Subcutaneous abdominal adipose tissue (tissue), 5 donors: Measurements from ENCODE around the gene CA12.

ENCODE experiments used
- H3K27ac ChIP-seq: one replicate; pipeline ENCODE4 v1.7.0; 2013; ENCODE audit warnings: low read depth, mild to moderate bottlenecking, inconsistent platforms, low read length, moderate library complexity
- H3K27me3 ChIP-seq, 5 donors: one replicate each; pipeline ENCODE4 v1.7.0; 2013; ENCODE audit warnings: low read length in 5 of 5, inconsistent platforms in 1 of 5; ENCODE audit not compliant: control insufficient read depth in 5 of 5, insufficient read depth in 4 of 5
- H3K36me3 ChIP-seq, 5 donors: one replicate each; pipeline ENCODE4 v1.7.0; 2013; ENCODE audit warnings: low read length in 5 of 5; ENCODE audit not compliant: control insufficient read depth in 5 of 5, insufficient read depth in 5 of 5
- H3K4me1 ChIP-seq, 5 donors: one replicate each; pipeline ENCODE4 v1.7.0; 2013; ENCODE audit warnings: low read length in 5 of 5, mild to moderate bottlenecking in 3 of 5, moderate library complexity in 1 of 5; ENCODE audit not compliant: control insufficient read depth in 5 of 5, insufficient read depth in 5 of 5
- H3K4me3 ChIP-seq, 5 donors: one replicate each; pipeline ENCODE4 v1.7.0; 2013; ENCODE audit warnings: low read length in 5 of 5, low read depth in 1 of 5
- H3K9ac ChIP-seq, 5 donors: one replicate each; pipeline ENCODE4 v1.7.0; 2013; ENCODE audit warnings: low read length in 5 of 5, mild to moderate bottlenecking in 4 of 5, moderate library complexity in 3 of 5
- H3K9me3 ChIP-seq, 5 donors: one replicate each; pipeline ENCODE4 v1.7.0; 2013; ENCODE audit warnings: low read length in 5 of 5; ENCODE audit not compliant: control insufficient read depth in 5 of 5
- donor health status: healthy.
- donor health status: healthy.
- donor health status: healthy.
- donor health status: healthy.
- donor health status: healthy.

Gene CA12

DNA sequence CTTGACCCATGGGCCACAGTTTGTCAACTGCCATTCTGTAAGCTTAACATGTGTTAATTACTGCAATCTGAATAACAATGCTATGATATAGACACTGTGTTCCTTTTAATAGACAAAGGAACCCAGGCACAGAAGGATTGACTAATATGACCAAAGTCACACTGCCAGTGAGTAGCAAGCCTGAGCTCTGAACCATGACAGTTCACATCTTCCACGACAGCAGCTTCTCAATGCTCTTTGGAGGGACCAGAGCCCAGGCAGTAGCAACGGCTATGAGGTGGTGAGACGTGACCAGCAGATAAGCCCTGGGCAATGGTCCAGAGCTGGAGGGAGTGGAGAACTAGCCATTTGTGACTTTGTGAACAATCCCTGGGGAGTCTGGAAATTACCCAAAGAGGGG lies 19.4 kb downstream of the CA12 start:
- Histone ChIP-seq H3K4me3 (no peak overlapping the region), H3K36me3 (no peaks in the 10 kb centered on the region), H3K27ac (no peak overlapping the region), H3K9me3 (no peaks in the 10 kb centered on the region), H3K9ac (no peak overlapping the region), H3K27me3 (no peaks in the 10 kb centered on the region), H3K4me1 (peaks cover 0 to 3% (median 0%) of the 10 kb centered on the region in 5 donors)

DNA sequence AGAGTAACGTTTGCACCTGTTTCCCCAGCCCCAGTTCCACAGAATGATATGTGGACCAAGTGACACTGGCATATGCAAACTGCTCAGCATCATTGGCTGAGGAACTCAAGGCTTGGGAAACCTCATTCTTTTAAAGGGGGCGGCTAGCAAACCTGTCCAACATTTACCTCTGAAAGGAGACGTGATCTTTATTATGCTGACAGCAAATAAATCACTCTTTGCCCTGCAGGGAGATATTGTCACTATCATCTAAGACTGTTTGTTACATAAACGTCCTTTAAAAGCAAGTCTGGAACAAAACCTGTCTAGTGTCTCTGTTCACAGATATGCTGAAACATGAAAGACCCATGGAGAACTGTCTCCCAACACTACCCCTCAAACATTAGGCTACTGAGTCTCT lies 21.5 kb downstream of the CA12 start:
- Histone ChIP-seq H3K4me3 (no peak overlapping the region), H3K27me3 (no peaks in the 10 kb centered on the region), H3K36me3 (no peaks in the 10 kb centered on the region), H3K27ac (no peak overlapping the region), H3K9ac (no peak overlapping the region), H3K4me1 (no peaks in the 10 kb centered on the region), H3K9me3 (no peaks in the 10 kb centered on the region)

DNA sequence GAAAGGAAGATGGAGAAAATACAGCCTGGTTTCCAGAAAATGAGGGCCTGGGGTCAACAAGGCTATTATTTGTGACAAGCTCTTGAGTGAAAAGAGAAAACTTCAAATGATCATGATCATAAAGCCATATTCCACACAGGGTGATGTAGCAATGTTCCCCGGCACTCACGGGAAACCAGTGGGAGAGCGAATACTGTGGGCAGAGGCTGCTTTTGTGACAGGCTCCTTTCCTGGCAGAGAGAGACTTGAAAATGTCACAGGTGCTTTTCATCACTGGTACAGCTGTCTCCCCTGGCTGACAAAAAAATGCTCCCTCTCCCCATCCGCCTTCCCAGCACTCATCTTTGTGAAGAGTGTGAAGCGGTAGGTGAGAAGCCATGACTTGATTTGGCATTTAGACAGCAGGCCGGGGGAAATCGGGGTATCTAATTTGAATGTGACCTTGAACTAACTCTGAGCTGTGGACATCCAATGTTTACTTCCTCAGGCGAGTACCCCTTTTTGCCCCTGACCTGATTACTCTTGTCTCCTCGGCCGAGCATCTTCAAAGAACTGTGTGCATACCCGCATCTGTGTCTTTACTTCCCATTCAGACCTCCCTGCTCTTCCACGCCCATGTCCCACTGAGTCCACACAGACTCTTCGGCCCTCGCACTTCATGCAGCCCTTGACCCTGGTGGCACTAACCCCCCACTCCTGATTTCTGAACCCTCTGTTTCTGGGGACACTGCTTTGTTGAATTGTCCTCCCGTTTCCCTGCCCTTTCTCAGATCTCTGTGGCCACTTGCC lies 23.2 kb downstream of the CA12 start:
- Histone ChIP-seq H3K27me3 (no peaks in the 10 kb centered on the region), H3K36me3 (no peaks in the 10 kb centered on the region), H3K27ac (no peak overlapping the region), H3K9ac (no peak overlapping the region), H3K4me1 (no peaks in the 10 kb centered on the region), H3K4me3 (no peak overlapping the region), H3K9me3 (no peaks in the 10 kb centered on the region)

- H3K4me3 ChIP-seq = no peak overlapping the region
- H3K9ac ChIP-seq = no peak overlapping the region
- H3K4me1 ChIP-seq = no peaks in the 10 kb centered on the region
- no peak overlapping the region for H3K27ac ChIP-seq
- no peaks in the 10 kb centered on the region for H3K36me3 ChIP-seq
- H3K27me3 ChIP-seq = no peaks in the 10 kb centered on the region
- H3K9me3 ChIP-seq = no peaks in the 10 kb centered on the region
Measured at GRCh38 chr15:63357731-63358130, 23.9 kb downstream of the CA12 start.

GRCh38 chr15:63357061-63357460 lies 24.6 kb downstream of the CA12 start:
- H3K36me3 ChIP-seq = no peaks in the 10 kb centered on the region
- no peak overlapping the region for H3K9ac ChIP-seq
- H3K9me3 ChIP-seq = no peaks in the 10 kb centered on the region
- no peak overlapping the region for H3K4me3 ChIP-seq
- H3K27me3 ChIP-seq = no peaks in the 10 kb centered on the region
- no peak overlapping the region for H3K27ac ChIP-seq
- no peaks in the 10 kb centered on the region for H3K4me1 ChIP-seq

DNA sequence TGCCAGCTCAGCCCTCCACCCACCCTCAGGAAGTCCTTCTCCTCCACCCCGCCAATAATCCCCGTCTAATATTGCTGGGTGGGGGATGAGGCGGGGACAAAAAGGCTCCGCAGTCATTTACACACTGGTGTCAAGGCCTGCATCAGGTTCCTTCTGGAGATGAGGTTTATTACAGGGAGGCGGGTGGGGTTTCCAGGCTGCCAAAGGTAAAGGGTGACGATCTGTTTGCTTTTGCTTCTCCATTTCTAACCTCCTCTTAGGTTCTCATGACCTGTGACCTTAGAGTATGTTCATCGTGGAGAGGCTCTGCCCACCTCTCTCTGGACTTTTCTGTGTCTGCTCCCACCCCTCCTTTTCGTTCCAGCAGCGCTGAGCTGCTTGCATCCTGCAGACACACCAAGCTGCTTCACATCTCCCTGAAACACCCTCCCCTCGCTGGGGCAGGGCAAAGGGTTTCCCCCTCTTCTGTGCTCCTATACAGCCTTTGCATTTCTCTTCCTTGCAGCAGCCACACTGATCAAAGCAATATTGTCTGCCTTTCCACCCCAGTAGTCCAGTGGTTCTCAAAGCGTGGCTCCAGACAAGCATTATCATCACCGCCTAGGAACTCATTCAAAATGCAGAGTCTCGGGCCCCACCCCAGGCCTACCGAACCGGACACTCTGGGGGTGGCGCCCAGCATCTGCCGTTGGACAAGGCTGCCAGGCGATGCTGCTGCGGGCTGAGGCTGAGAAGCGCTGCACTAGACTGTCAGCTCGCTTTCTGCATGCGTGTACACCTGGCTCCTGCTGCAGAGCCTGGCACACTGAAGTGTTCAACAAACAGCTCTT lies 26.6 kb downstream of the CA12 start:
- Histone ChIP-seq H3K27me3 (no peaks in the 10 kb centered on the region), H3K36me3 (no peaks in the 10 kb centered on the region), H3K27ac (no peak overlapping the region), H3K4me3 (no peak overlapping the region), H3K9ac (no peak overlapping the region), H3K4me1 (peaks cover 0 to 8% (median 7%) of the 10 kb centered on the region in 5 donors), H3K9me3 (no peaks in the 10 kb centered on the region)

DNA sequence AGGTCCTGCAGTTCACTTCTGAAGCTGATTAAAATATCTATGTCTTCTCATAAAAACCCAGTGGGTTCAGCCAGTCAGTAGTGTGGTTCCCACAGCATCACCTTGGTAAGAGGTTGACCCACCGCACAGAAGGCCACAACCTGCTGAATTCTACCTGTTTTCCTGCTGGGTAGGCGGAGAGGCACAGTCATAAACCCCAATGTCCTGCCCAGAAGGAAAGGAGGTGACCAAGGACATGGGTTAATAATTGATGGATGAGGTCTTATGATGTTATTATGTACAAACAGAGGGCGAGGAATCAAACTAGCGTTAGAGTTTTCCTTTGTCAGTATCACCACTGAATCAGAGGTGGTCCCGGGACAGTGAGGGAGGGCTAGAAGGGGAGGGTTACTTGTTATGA lies 27.8 kb downstream of the CA12 start:
- Histone ChIP-seq H3K9ac (no peak overlapping the region), H3K4me1 (peaks cover 7 to 20% (median 19%) of the 10 kb centered on the region in 5 donors), H3K27me3 (no peaks in the 10 kb centered on the region), H3K4me3 (no peak overlapping the region), H3K9me3 (no peaks in the 10 kb centered on the region), H3K27ac (no peak overlapping the region), H3K36me3 (no peaks in the 10 kb centered on the region)

DNA sequence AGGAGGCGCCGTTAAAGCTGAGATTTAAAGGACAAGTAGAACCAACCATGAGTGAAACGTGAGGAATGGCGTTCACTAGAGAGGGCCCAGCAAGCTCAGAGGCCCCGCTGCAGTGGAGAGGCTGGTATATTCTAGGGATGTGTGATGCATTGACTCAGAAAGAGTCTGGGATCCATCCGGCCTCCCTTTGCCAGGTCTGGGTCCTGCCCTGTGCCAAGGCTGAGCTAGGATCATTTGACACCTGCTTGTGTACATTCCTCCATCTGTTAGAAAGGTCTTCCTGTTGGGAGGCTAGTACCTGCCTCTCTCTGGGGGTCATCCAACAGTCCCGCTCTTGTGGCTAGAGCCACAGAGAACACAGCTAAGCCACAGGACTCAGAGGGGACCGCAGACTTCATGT lies 28.4 kb downstream of the CA12 start:
- no peaks in the 10 kb centered on the region for H3K9me3 ChIP-seq

DNA sequence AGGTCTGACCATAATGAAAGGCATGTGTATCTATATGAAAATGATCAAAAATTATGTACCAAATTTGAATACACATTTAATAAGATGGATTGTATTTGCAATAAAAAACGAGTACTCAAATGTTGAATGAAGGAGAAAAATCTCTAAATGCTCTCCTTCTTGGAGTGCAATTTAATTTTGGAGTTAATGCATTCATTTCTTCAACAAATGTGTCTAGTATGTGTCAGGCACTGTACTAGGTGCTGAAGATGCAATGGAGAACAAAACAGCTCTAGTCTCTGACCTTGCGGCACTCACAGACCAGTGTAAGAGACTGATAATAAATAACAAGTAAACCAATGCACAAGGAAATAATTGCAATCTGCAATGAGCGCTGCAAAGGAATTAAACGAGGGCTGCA lies 28.8 kb downstream of the CA12 start:
- Histone ChIP-seq H3K4me1 (peaks cover 13 to 30% (median 29%) of the 10 kb centered on the region in 5 donors), H3K27me3 (no peaks in the 10 kb centered on the region), H3K9me3 (no peaks in the 10 kb centered on the region), H3K36me3 (no peaks in the 10 kb centered on the region), H3K27ac (no peak overlapping the region), H3K9ac (no peak overlapping the region), H3K4me3 (no peak overlapping the region)

More for the DNA sequence above, 28.4 kb downstream of the CA12 start:
- H3K27ac ChIP-seq = no peak overlapping the region
- H3K4me3 ChIP-seq = no peak overlapping the region
- no peaks in the 10 kb centered on the region for H3K36me3 ChIP-seq
- peaks cover 13 to 26% (median 25%) of the 10 kb centered on the region in 5 donors for H3K4me1 ChIP-seq
- no peaks in the 10 kb centered on the region for H3K27me3 ChIP-seq
- H3K9ac ChIP-seq = no peak overlapping the region

- Histone ChIP-seq H3K4me1 (peaks cover 13 to 35% (median 29%) of the 10 kb centered on the region in 5 donors), H3K9me3 (no peaks in the 10 kb centered on the region), H3K9ac (no peak overlapping the region), H3K27ac (no peak overlapping the region), H3K4me3 (no peak overlapping the region), H3K36me3 (no peaks in the 10 kb centered on the region), H3K27me3 (no peaks in the 10 kb centered on the region)
Measured at GRCh38 chr15:63351170-63351569, 30.5 kb downstream of the CA12 start.
